OCI-LY3 (cell line): ENCODE measurements around the gene UFC1.

Source experiments
- EZH2phosphoT487 ChIP-seq: fragments of 200-600 bp; shearing (Covaris generic); IDR thresholded peaks from 2 replicates; pipeline ENCODE4 v1.6.1; 2018; ENCODE audit warnings: antibody characterized with exemption, mixed run types, low read depth
- TF ChIP-seq, protein P1 (sequence below): fragments of 200-600, 300-600 bp; sonication (generic); IDR thresholded peaks from 2 replicates; pipeline ENCODE4 v1.5.1; 2014; ENCODE audit warnings: antibody characterized with exemption, low read length, low read depth

GRCh38 chr1:161176468-161177111, 22.8 kb downstream of the UFC1 start:
- TF ChIP-seq, protein P1, sequence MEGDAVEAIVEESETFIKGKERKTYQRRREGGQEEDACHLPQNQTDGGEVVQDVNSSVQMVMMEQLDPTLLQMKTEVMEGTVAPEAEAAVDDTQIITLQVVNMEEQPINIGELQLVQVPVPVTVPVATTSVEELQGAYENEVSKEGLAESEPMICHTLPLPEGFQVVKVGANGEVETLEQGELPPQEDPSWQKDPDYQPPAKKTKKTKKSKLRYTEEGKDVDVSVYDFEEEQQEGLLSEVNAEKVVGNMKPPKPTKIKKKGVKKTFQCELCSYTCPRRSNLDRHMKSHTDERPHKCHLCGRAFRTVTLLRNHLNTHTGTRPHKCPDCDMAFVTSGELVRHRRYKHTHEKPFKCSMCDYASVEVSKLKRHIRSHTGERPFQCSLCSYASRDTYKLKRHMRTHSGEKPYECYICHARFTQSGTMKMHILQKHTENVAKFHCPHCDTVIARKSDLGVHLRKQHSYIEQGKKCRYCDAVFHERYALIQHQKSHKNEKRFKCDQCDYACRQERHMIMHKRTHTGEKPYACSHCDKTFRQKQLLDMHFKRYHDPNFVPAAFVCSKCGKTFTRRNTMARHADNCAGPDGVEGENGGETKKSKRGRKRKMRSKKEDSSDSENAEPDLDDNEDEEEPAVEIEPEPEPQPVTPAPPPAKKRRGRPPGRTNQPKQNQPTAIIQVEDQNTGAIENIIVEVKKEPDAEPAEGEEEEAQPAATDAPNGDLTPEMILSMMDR, result no peak
- no peak for TF ChIP-seq EZH2phosphoT487
